Ishikawa (cell line): ENCODE data around the gene IFI44L.

Experiments used
- CEBPB ChIP-seq: IDR thresholded peaks from 2 replicates; pipeline ENCODE4 v1.6.1; 2012
- CREB1 ChIP-seq: IDR thresholded peaks from 2 replicates; pipeline ENCODE4 v1.6.1; 2012; ENCODE audit warnings: low read depth
- EGR1 ChIP-seq: IDR thresholded peaks from 2 replicates; pipeline ENCODE4 v1.6.1; 2012
- EP300 ChIP-seq: IDR thresholded peaks from 2 replicates; pipeline ENCODE4 v1.6.1; 2012; ENCODE audit warnings: borderline replicate concordance
- FOXM1 ChIP-seq: IDR thresholded peaks from 2 replicates; pipeline ENCODE4 v1.6.1; 2012; ENCODE audit warnings: low read depth, borderline replicate concordance
- NFIC ChIP-seq: IDR thresholded peaks from 2 replicates; pipeline ENCODE4 v1.6.1; 2012
- RAD21 ChIP-seq: IDR thresholded peaks from 2 replicates; pipeline ENCODE4 v1.6.1; 2012; ENCODE audit warnings: low read depth
- TAF1 ChIP-seq: IDR thresholded peaks from 2 replicates; pipeline ENCODE4 v1.6.1; 2012; ENCODE audit warnings: low read depth, mild to moderate bottlenecking
- TCF12 ChIP-seq: IDR thresholded peaks from 2 replicates; pipeline ENCODE4 v1.6.1; 2012; ENCODE audit warnings: low read depth
- TEAD4 ChIP-seq: IDR thresholded peaks from 2 replicates; pipeline ENCODE4 v1.6.1; 2012
- YY1 ChIP-seq: IDR thresholded peaks from 2 replicates; pipeline ENCODE4 v1.6.1; 2012; ENCODE audit warnings: low read depth
- ZBTB7A ChIP-seq: IDR thresholded peaks from 2 replicates; pipeline ENCODE4 v1.6.1; 2012; ENCODE audit warnings: low read depth
- TF ChIP-seq, protein P1 (sequence below): IDR thresholded peaks from 2 replicates; pipeline ENCODE4 v1.6.1; 2012
- TF ChIP-seq, protein P2 (sequence below): IDR thresholded peaks from 2 replicates; pipeline ENCODE4 v1.6.1; 2012
- TF ChIP-seq, protein P3 (sequence below): IDR thresholded peaks from 2 replicates; pipeline ENCODE4 v1.6.1; 2012; ENCODE audit warnings: low read depth, mild to moderate bottlenecking

The IFI44L gene

DNA sequence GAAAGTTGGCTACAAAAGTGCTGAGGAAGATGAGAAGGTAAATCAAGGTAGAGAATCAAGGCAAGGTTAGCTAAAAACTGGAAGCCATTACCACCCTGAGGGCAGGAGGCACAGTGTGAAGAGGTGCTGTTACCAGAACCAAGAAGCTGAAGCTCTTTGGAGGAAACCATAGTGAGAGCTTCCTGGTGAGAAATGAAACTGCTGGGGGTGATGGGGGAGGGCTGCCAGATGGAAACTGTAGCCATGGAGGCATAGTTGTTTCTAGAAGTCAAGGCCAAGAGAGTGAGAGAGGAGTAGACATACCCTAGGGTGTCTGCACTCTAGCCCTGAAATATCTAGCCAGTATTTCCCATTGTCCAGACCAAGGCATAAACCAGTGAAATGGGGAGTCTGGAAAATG is 58.1 kb downstream of the IFI44L start:
- TF ChIP-seq, protein P1, sequence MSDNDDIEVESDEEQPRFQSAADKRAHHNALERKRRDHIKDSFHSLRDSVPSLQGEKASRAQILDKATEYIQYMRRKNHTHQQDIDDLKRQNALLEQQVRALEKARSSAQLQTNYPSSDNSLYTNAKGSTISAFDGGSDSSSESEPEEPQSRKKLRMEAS = no peak
- TF ChIP-seq, protein P2, sequence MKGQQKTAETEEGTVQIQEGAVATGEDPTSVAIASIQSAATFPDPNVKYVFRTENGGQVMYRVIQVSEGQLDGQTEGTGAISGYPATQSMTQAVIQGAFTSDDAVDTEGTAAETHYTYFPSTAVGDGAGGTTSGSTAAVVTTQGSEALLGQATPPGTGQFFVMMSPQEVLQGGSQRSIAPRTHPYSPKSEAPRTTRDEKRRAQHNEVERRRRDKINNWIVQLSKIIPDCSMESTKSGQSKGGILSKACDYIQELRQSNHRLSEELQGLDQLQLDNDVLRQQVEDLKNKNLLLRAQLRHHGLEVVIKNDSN = no peak
- TF ChIP-seq CEBPB (no peak), FOXM1 (no peak), CREB1 (no peak), YY1 (no peak), EGR1 (no peak), NFIC (no peak), EP300 (no peak), RAD21 (no peak), ZBTB7A (no peak), TCF12 (no peak), TEAD4 (no peak)

DNA sequence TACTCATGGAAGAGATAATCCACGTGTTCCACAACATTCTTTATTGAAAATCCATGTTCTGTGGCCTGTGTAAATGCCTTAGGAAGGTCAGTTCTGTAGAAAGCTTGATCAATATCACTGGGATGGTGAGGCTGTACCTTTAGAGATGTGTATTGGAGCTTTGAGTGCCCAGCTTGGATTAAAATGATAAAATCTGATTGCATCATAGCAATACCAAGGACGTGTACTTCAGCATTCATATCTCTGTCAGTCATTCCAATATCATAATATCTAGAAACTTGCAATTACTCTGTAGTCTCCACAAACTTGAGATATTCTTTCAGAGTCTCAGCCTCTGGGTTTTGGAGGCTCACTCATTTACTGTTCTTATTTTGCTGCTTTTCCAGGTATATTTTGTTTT is 61.0 kb downstream of the IFI44L start:
- TF ChIP-seq CEBPB (no peak), CREB1 (no peak), EGR1 (no peak), YY1 (no peak), NFIC (no peak), TEAD4 (no peak), RAD21 (no peak), TAF1 (no peak), FOXM1 (no peak), EP300 (no peak), ZBTB7A (no peak), TCF12 (no peak)
- TF ChIP-seq, protein P3, sequence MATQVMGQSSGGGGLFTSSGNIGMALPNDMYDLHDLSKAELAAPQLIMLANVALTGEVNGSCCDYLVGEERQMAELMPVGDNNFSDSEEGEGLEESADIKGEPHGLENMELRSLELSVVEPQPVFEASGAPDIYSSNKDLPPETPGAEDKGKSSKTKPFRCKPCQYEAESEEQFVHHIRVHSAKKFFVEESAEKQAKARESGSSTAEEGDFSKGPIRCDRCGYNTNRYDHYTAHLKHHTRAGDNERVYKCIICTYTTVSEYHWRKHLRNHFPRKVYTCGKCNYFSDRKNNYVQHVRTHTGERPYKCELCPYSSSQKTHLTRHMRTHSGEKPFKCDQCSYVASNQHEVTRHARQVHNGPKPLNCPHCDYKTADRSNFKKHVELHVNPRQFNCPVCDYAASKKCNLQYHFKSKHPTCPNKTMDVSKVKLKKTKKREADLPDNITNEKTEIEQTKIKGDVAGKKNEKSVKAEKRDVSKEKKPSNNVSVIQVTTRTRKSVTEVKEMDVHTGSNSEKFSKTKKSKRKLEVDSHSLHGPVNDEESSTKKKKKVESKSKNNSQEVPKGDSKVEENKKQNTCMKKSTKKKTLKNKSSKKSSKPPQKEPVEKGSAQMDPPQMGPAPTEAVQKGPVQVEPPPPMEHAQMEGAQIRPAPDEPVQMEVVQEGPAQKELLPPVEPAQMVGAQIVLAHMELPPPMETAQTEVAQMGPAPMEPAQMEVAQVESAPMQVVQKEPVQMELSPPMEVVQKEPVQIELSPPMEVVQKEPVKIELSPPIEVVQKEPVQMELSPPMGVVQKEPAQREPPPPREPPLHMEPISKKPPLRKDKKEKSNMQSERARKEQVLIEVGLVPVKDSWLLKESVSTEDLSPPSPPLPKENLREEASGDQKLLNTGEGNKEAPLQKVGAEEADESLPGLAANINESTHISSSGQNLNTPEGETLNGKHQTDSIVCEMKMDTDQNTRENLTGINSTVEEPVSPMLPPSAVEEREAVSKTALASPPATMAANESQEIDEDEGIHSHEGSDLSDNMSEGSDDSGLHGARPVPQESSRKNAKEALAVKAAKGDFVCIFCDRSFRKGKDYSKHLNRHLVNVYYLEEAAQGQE = no peak
- TF ChIP-seq, protein P1 = no peak
- TF ChIP-seq, protein P2 = no peak

DNA sequence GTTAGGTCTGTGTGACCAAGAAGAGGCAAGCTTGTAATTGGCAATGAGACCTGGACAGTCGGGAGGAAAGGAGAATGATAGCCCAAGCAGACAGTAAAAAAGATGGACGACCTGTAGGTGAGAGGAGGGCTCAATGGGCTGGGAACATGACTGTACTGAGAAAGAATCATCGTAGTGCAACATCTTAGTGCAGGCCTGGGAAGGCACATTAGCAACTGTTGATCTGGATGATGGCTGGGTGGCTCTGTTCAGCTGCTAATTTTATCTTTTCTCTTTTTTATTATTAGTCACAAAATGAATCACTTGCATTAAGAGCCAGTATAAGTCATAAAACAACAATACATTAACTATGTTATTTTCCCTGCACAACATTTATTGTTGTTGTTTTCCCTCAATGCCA is 62.2 kb downstream of the IFI44L start:
- TF ChIP-seq TAF1 (no peak), ZBTB7A (no peak), TEAD4 (no peak), TCF12 (no peak), CEBPB (no peak), EP300 (no peak)

DNA sequence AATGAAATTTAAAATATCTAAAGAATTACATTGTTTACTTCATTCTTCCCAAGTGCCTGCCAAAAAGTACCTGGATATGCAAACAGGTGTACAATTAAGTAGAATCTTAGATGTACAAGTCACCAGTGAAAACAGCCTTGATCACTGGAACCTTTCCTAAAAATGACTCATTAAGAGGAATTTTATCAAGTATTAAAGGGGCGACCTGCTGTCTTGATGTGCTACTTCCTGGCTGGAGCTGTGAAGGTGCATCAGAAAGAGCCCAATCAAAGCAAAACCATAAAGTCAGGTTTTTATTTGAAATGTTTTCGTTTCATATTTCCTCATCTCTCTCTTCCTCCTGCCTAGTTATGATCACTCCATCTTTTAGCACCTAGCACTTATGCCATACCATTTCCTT is 62.8 kb downstream of the IFI44L start:
- TF ChIP-seq, protein P2 = no peak
- TF ChIP-seq, protein P3 = no peak
- TF ChIP-seq YY1 = no peak
- TF ChIP-seq FOXM1 = no peak

DNA sequence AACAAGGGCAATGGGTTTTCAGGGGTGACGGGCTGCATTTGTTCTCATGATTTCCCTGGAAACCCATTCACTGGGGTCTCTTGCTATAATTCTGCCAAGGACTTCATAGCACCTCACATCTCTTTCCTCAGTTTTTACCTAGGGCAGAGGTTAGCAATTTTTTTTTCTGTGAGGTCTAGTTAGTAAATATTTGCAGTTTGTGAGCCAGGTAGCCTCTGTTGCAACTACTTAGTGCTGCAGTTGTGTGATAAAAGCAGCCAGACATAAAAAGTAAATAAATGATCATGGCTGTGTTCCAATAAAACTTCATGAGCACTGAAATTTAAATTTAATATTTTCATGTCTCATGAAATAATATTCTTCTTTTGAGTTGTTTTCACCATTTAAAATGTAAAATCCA is 67.1 kb downstream of the IFI44L start:
- TF ChIP-seq, protein P1 = no peak
- no peak for TF ChIP-seq ZBTB7A
- TF ChIP-seq CREB1 = no peak
- TF ChIP-seq YY1 = no peak
- TF ChIP-seq, protein P2 = no peak

DNA sequence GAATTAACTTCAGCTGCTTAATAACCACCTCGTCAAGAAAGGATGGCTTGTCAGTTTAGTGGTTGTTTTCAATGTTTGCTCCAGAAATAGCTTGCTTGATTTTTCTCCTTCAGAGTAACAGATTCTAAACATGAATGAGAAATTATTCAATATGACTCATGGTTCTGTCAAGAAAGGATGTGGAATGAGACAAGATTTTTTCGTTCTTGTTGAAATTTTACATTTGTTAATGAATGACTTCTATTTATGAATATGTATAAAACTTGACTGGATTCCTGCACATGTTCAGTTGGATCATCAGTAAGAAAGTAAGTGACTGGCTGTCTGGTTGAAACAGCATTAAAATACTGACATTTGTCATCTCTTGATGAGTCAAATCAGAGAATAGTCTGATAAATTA is 67.7 kb downstream of the IFI44L start:
- TF ChIP-seq EGR1 (no peak), CEBPB (no peak), TCF12 (no peak), ZBTB7A (no peak), RAD21 (no peak), CREB1 (no peak), YY1 (no peak), TEAD4 (no peak), FOXM1 (no peak), NFIC (no peak), EP300 (no peak)
- TF ChIP-seq, protein P1 = no peak
- TF ChIP-seq, protein P3 = no peak
